Measurements from ENCODE around the gene PRR14. TPM values are rescaled to one million over a fixed set of nuclear protein-coding genes. Genes with fewer than 3 reads are reported as not detected.

PRR14 gene
- total RNA-seq, 1 donor from 2014 or later: 77.9 TPM

GRCh38 chr16:30657866-30658730 is 7.3 kb downstream of the PRR14 start, which contains the start of gene FBRS:
Gene FBRS (plus strand): TSS chr16:30658431. CDS start chr16:30659519, 1,088 bp downstream.
- Mint-ChIP-seq H3K4me1 (peaks cover 37% of the 10 kb centered on the region), H3K9me3 (no peaks in the 10 kb centered on the region), H3K4me3 (peak within 1 kb of the TSS; percentile 98), H3K36me3 (ENCODE audit: low read depth) (peaks cover 65% of the 10 kb centered on the region), H3K27ac (peak within 1 kb of the TSS; percentile 100), H3K27me3 (no peaks in the 10 kb centered on the region)
- DNase-seq (peak; percentile 99), ATAC-seq (ENCODE audit: low read depth) (peak; percentile 73)
- intact Hi-C loops (cut with micrococcal nuclease): loop anchor here (1.0 to 10.0 kb wide), 18 partner anchors 8 to 795 kb away; partner anchors contain the start of genes ALDOA, CDIPT, CFAP119 and DCTPP1
- TF ChIP-seq CTCF (IDR thresholded peaks at IDR 0.05): no peak
- POLR2A ChIA-PET: interaction anchor here (0.6 to 4.4 kb wide), 47 partner anchors 8 to 1215 kb away, joined by 3 to 107 read pairs (median 6); partner anchors contain the start of genes ALDOA, CORO1A, DCTPP1 and FUS
- CTCF ChIA-PET: interaction anchor here (0.7 to 4.2 kb wide), 8 partner anchors 24 to 566 kb away, joined by 3 to 44 read pairs (median 4); partner anchors contain the start of genes DCTPP1 and TBX6

GRCh38 chr16:30658731-30659506 is 8.2 kb downstream of the PRR14 start:
- ATAC-seq (ENCODE audit: low read depth): peak; percentile 58
- H3K9me3 Mint-ChIP-seq: no peaks in the 10 kb centered on the region
- DNase-seq: peak; percentile 76
- peaks cover 44% of the 10 kb centered on the region for H3K4me1 Mint-ChIP-seq
- CTCF ChIA-PET: interaction anchor here (0.7 to 4.2 kb wide), 7 partner anchors 8 to 567 kb away, joined by 3 to 44 read pairs (median 4); partner anchors contain the start of genes PRR14 and TBX6
- no peak for TF ChIP-seq CTCF (IDR thresholded peaks at IDR 0.05)
- POLR2A ChIA-PET: interaction anchor here (0.6 to 4.4 kb wide), 51 partner anchors 8 to 1215 kb away, joined by 3 to 107 read pairs (median 6); partner anchors contain the start of genes ALDOA, CORO1A, DCTPP1 and FUS
- H3K27ac Mint-ChIP-seq: peak overlapping the region; percentile 100
- H3K27me3 Mint-ChIP-seq: no peaks in the 10 kb centered on the region
- peaks cover 69% of the 10 kb centered on the region for H3K36me3 Mint-ChIP-seq (ENCODE audit: low read depth)
- H3K4me3 Mint-ChIP-seq: peak overlapping the region; percentile 98
- intact Hi-C loops (cut with micrococcal nuclease): loop anchor here (1.0 to 10.0 kb wide), 19 partner anchors 9 to 796 kb away; partner anchors contain the start of genes ALDOA, CDIPT, CFAP119 and DCTPP1

GRCh38 chr16:30659507-30660423 is 9.0 kb downstream of the PRR14 start:
- intact Hi-C loops (cut with micrococcal nuclease): loop anchor here (1.0 to 10.0 kb wide), 4 partner anchors 35 to 595 kb away; partner anchors contain the start of genes ALDOA, CFAP119 and RNF40
- CTCF ChIA-PET: interaction anchor here (0.8 to 4.2 kb wide), 7 partner anchors 9 to 568 kb away, joined by 3 to 44 read pairs (median 5); partner anchors contain the start of genes DCTPP1, PRR14 and TBX6
- POLR2A ChIA-PET: interaction anchor here (0.5 to 4.4 kb wide), 40 partner anchors 7 to 698 kb away, joined by 3 to 107 read pairs (median 6); partner anchors contain the start of genes ALDOA, DCTPP1, ITGAL and PHKG2
- ATAC-seq (ENCODE audit: low read depth) (no peak), DNase-seq (peak; percentile 46)
- Mint-ChIP-seq H3K27ac (peak overlapping the region; percentile 97), H3K4me3 (peak overlapping the region; percentile 93), H3K27me3 (no peaks in the 10 kb centered on the region), H3K36me3 (ENCODE audit: low read depth) (peaks cover 63% of the 10 kb centered on the region), H3K4me1 (peaks cover 44% of the 10 kb centered on the region), H3K9me3 (no peaks in the 10 kb centered on the region)
- no peak for TF ChIP-seq CTCF (IDR thresholded peaks at IDR 0.05)
